Measurements from ENCODE around the gene HBA2.
"Not testable (repeated sequence)": the region's sequence is repeated elsewhere in the genome, so short reads cannot be mapped to it uniquely, and the experiment has no call there.

The HBA2 gene

DNA sequence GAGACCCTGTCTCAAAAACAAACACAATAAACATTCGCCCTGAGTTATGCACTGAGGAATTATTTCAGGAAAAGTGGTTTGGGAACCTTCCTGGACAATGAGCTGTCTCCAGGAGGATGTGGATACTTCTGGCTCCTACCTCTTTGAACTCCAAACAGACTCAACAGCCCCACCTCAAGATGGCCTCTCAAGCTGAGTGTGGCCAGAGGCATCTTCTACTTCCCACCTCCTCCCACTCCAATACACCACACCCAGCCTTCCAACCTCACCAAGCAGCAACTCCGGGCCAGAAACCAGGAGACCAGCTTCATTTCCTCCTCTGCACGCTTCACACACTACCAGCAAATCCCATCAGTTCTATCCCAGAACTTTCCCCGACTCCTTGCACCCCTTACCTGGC, 19.2 kb downstream of the HBA2 start:
- DNase-seq (ENCODE audit: extremely low read depth in 1 of 2, low read depth in 1 of 2): no peak

DNA sequence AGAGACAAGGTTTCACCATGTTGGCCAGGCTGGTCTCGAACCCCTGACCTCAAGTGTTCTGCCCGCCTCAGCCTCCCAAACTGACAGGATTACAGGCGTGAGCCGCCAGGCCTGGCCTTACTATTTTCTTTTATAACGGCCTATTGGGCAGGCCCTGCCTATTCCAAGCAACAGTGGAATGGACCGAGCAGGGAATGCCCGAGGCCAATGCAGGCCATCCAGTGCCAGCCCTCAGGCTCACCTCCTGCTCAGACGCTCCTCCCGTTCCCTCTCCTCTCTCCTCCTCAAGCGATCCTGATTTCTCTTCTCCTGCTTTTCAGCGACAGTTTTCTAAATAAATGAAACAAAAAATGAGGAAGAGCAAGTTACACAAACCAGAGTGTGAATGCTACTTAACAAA, 20.0 kb downstream of the HBA2 start:
- DNase-seq (ENCODE audit: extremely low read depth in 1 of 2, low read depth in 1 of 2): no peak

DNA sequence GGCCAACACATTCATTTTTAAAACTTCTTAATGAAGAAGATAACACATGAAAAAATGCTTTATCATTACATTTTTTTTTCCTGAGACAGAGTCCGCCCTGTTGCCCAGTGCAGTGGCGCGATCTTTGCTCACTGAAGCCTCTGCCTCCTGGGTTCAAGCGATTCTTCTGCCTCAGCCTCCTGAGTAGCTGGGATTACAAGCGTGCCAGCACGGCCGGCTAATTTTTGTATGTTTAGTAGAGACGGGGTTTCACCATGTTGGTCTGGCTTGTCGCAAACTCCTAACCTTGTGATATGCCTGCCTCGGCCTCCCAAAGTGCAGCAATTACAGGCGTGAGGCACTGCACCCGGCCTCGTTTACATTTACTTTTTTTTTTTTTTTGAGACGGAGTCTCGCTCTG, 20.8 kb downstream of the HBA2 start:
- no peak for DNase-seq (ENCODE audit: extremely low read depth in 1 of 2, low read depth in 1 of 2)

GRCh38 chr16:194516-194915, 21.8 kb downstream of the HBA2 start:
- no peak for DNase-seq (ENCODE audit: extremely low read depth in 1 of 2, low read depth in 1 of 2)

- no peak for DNase-seq (ENCODE audit: extremely low read depth in 1 of 2, low read depth in 1 of 2)
Observed at GRCh38 chr16:200388-200787, 27.7 kb downstream of the HBA2 start.

DNA sequence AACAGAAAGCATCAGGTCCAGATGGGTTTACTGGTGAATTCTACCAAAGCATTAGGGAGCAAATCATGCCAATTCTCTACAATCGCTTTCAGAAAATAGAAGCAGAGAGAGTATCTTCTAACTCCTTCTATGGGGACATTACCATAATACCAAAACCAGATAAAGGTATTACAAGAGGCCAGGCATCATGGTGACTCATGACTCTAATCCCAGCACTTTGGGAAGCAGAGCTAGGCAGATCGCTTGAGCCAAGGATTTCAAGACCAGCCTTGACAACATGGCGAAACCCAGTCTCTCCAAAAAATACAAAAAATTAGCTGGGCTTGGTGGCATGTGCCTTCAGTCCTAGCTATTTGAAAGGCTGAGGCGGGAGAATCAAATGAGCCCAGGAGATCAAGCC, 30.6 kb downstream of the HBA2 start:
- DNase-seq (ENCODE audit: extremely low read depth in 1 of 2, low read depth in 1 of 2): no peak

DNA sequence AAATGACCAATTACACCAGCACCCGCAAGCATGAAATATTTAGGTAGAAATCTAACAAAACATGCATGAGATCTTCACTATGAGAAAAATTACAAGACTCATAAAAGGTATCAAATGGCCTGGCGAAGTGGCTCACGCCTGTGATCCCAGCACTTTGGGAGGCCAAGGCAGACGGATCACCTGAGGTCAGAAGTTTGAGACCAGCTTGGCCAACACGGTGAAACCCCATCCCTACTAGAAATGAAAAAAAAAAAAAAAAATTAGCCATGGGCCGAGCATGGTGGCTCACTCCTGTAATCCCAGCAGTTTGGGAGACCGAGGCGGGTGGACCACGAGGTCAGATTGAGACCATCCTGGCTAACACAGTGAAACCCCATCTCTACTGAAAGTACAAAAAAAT, 31.4 kb downstream of the HBA2 start:
- DNase-seq (ENCODE audit: extremely low read depth in 1 of 2, low read depth in 1 of 2): not testable (repeated sequence)

DNA sequence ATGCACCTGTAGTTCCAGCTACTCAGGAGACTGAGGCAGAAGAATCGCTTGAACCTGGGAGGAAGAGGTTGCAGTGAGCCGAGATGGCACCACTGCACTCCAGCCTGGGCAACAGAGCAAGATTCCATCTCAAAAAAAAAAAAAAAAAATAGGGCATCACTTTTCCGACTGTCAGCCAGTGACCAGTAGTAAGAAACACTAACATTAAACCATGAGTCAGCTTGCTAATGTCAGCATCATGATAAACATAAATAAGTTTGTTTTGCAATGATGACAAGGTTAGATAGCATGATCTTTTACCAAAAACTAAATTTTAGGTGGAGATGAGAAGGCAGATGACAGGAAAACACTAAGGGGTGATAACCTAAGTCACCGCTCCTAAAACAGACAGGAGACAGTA, 36.7 kb downstream of the HBA2 start:
- DNase-seq (ENCODE audit: extremely low read depth in 1 of 2, low read depth in 1 of 2): not testable (repeated sequence)

DNA sequence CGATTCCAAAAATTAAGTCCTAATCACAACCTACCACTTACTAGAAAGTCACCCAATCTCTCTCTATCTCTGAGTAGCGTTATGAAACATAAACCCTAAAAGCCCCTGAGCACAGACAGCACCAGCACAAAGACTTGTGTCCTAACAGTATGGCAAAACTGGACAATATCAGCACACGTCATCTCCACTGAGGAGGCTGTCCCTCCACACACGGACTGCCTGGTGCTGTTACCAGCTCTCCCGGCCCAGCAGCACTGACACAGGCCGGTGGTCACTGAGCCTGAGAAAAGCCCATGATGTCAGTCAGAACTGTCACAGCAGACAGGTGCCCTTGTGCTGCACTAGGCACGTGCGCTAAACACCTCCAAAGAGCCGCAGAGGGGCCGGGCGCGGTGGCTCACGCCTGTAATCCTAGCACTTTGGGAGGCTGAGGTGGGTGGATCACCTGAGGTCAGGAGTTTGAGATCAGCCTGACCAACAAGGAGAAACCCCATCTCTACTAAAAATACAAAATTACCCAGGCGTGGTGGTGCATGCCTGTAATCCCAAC, 39.0 kb downstream of the HBA2 start:
- not testable (repeated sequence) for DNase-seq (ENCODE audit: extremely low read depth in 1 of 2, low read depth in 1 of 2)

DNA sequence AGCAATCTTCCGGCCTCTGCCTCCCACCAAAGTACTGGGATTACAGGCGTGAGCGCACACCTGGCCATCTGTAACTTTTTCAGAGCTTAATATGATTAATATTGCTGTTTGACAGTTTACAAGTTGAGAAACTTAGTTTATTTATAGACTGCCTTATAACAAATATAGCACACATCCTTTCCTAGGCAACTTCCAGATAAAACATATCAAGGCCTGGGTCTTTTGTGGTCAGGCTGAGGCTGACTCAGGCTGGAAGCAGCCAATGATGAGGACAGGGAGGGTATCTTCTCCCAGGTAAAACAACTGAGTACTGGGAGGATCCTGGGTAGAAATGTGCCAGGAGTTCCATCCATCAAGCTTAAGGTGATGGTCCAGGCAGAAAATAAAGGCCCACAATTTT, 40.3 kb downstream of the HBA2 start:
- no peak for DNase-seq (ENCODE audit: extremely low read depth in 1 of 2, low read depth in 1 of 2)

DNA sequence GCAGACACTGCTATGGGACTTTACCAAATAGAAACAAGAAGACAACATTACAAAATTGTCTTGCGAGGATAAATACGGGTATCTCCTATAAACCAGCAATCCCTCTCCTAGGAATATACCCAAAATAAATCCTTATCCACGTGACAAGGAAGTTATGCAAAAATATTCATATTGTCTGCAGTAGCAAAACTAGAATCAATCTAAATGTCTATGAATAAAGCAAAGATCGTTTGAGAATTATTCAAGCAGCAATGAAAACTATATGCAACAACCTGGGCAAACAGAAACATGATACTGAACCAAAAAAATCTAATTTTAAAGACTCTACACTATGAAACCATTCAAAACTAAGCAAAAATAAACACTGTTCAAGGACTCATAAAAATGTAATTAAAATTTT, 47.3 kb downstream of the HBA2 start:
- DNase-seq (ENCODE audit: extremely low read depth in 1 of 2, low read depth in 1 of 2): no peak
